MM.1S (cell line): ENCODE results near the gene PARD3.

Experiments used
- EZH2 ChIP-seq: fragments of 300-600 bp; sonication (generic); optimal IDR thresholded peaks from 2 replicates; pipeline ENCODE3; 2017; ENCODE audit warnings: low read depth, mild to moderate bottlenecking, antibody characterized with exemption, low read length, mixed read lengths
- EZH2phosphoT487 ChIP-seq: fragments of 300-600 bp; sonication (generic); IDR thresholded peaks from 2 replicates; pipeline ENCODE4 v1.6.1; 2018; ENCODE audit warnings: antibody characterized with exemption, low read length
- TF ChIP-seq, protein P1 (sequence below): fragments of 300-600 bp; sonication (generic); IDR thresholded peaks from 2 replicates; pipeline ENCODE4 v1.5.1; 2016; ENCODE audit warnings: antibody characterized with exemption, low read length, mixed read lengths

DNA sequence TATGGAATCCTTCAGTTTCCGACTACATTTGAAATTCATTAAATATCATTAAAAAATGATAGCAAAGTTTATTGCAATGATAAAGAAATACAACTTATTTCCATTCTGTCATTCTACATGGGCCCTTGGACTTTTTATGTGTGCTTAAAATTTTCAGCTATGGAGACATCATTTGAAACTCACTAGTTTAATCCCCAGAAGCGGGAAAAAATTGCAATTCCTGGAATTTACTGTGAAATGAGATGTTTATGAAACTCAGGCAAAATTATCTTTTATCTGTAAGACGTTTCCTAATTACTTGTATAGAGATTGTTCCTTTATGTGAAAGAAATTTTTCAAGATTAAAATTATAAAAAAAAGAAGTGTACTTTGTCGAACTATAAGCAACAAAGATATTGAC, 213.4 kb downstream of the PARD3 start:
- TF ChIP-seq, protein P1, sequence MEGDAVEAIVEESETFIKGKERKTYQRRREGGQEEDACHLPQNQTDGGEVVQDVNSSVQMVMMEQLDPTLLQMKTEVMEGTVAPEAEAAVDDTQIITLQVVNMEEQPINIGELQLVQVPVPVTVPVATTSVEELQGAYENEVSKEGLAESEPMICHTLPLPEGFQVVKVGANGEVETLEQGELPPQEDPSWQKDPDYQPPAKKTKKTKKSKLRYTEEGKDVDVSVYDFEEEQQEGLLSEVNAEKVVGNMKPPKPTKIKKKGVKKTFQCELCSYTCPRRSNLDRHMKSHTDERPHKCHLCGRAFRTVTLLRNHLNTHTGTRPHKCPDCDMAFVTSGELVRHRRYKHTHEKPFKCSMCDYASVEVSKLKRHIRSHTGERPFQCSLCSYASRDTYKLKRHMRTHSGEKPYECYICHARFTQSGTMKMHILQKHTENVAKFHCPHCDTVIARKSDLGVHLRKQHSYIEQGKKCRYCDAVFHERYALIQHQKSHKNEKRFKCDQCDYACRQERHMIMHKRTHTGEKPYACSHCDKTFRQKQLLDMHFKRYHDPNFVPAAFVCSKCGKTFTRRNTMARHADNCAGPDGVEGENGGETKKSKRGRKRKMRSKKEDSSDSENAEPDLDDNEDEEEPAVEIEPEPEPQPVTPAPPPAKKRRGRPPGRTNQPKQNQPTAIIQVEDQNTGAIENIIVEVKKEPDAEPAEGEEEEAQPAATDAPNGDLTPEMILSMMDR, result no peak
- no peak for TF ChIP-seq EZH2phosphoT487
- no peak for TF ChIP-seq EZH2
